Right cardiac atrium (tissue), 5 donors: ENCODE data around the gene SH3PXD2B. TPM values are rescaled to one million over a fixed set of nuclear protein-coding genes. Genes with fewer than 3 reads are reported as not detected.

Experiments
- ATAC-seq, 2 donors: fragments of 200-7000 bp; cut with Tn5 transposase; one replicate each; pipeline versions ENCODE4 v1.8.0 to v1.9.1; 2020; ENCODE audit warnings: moderate library complexity in 2 of 2, mild to moderate bottlenecking in 1 of 2
- DNase-seq, 3 donors: peaks; one replicate each; pipeline ENCODE4 v3.0.0-alpha.2; 2020
- H3K27ac ChIP-seq: one replicate; pipeline ENCODE4 v1.5.1; 2013; ENCODE audit warnings: mild to moderate bottlenecking, low read length, control low read depth, moderate library complexity
- H3K27me3 ChIP-seq: one replicate; pipeline ENCODE4 v1.6.1; 2013; ENCODE audit not compliant: control insufficient read depth, insufficient read depth
- H3K4me1 ChIP-seq: one replicate; pipeline ENCODE4 v1.6.1; 2013; ENCODE audit warnings: low read length; ENCODE audit not compliant: control insufficient read depth, insufficient read depth
- H3K4me3 ChIP-seq: one replicate; pipeline ENCODE4 v1.5.1; 2013; ENCODE audit warnings: low read length, control low read depth
- H3K9me3 ChIP-seq: one replicate; pipeline ENCODE4 v1.6.1; 2013; ENCODE audit warnings: low read length; ENCODE audit not compliant: control insufficient read depth
- WGBS: extraction: QIAGEN DNeasy Blood & Tissue Kit; methylation state at CpG from one replicate; pipeline ENCODE4 v1.1.7; 2013; 5-methylcytosine and 5-hydroxymethylcytosine counted together
- intact Hi-C, 4 donors: fragments of 100-400 bp; cut with DNase I; formaldehyde crosslinking; loops; one replicate each; pipeline versions ENCODE4 v1.11.0 to v1.14.0; 2022 to 2023
- polyA plus RNA-seq: library from polyadenylated mRNA; stranded (reverse); fragments of 200-250 nt; gene quantifications from one replicate; pipeline ENCODE4 v1.2.3, GENCODE V29; 2013
- total RNA-seq, 4 donors: library from RNA; stranded (reverse); fragmentation: NEBNext Ultra II Directional; extraction: Animal tissue kit (Norgen Biotek cat#: 25700); gene quantifications; one replicate each; pipeline ENCODE4 v1.2.1, GENCODE V29; 2021
- donor health status: healthy with polysubstance abuse.
- donor health status: DM: no; HTN: yes; CAD: no.
- donor health status: DM: no; HTN: no; CAD: no.
- donor health status: DM: no; HTN: yes; CAD: no; lungs with severe emphysema.
- donor health status: DM: yes; HTN: yes; CAD: no.

Gene SH3PXD2B
- total and polyA plus RNA-seq, 5 donors, result 2.2 to 18.0 (median 8.4) TPM

- intact Hi-C loops, result no loop called here
- 75% methylated on average over 12 of the region's 12 CpGs for WGBS
- H3K4me1 ChIP-seq, result peaks cover 7% of the 10 kb centered on the region
These were observed 28.9 kb downstream of the SH3PXD2B start for GRCh38 chr5:172425402-172425801.

GRCh38 chr5:172424808-172425207, 29.5 kb downstream of the SH3PXD2B start:
- peaks cover 5% of the 10 kb centered on the region for H3K4me1 ChIP-seq
- no peak overlapping the region for H3K4me3 ChIP-seq
- DNase-seq (no peak), ATAC-seq (no peak)
- WGBS, result 92% methylated on average over 6 of the region's 6 CpGs
- H3K27me3 ChIP-seq, result no peaks in the 10 kb centered on the region
- intact Hi-C loops, result no loop called here
- H3K27ac ChIP-seq, result no peak overlapping the region
- no peaks in the 10 kb centered on the region for H3K9me3 ChIP-seq

More at GRCh38 chr5:172425402-172425801, 28.9 kb downstream of the SH3PXD2B start:
- Histone ChIP-seq H3K9me3 (no peaks in the 10 kb centered on the region), H3K27me3 (no peaks in the 10 kb centered on the region), H3K4me3 (no peak overlapping the region), H3K27ac (no peak overlapping the region)
- no peak for DNase-seq
- ATAC-seq, result no peak

- intact Hi-C loops, result no loop called here
- no peak overlapping the region for H3K27ac ChIP-seq
These were observed 30.2 kb downstream of the SH3PXD2B start for GRCh38 chr5:172424111-172424490.

GRCh38 chr5:172423379-172424110, 30.8 kb downstream of the SH3PXD2B start:
- Histone ChIP-seq H3K4me3 (no peak overlapping the region), H3K9me3 (no peaks in the 10 kb centered on the region), H3K4me1 (peaks cover 6% of the 10 kb centered on the region), H3K27me3 (no peaks in the 10 kb centered on the region), H3K27ac (no peak overlapping the region)
- DNase-seq (peak in 1 of 3 donors; percentile 50), ATAC-seq (no peak)
- WGBS, result 97% methylated on average over 20 of the region's 20 CpGs
- intact Hi-C loops, result no loop called here

More at GRCh38 chr5:172424111-172424490, 30.2 kb downstream of the SH3PXD2B start:
- H3K27me3 ChIP-seq, result no peaks in the 10 kb centered on the region
- no peak for ATAC-seq
- H3K9me3 ChIP-seq, result no peaks in the 10 kb centered on the region
- no peak for DNase-seq
- H3K4me3 ChIP-seq, result no peak overlapping the region
- WGBS, result 91% methylated on average over 3 of the region's 3 CpGs
- H3K4me1 ChIP-seq, result peaks cover 6% of the 10 kb centered on the region

GRCh38 chr5:172422255-172422654, 32.1 kb downstream of the SH3PXD2B start:
- intact Hi-C loops, result no loop called here
- no peak overlapping the region for H3K27ac ChIP-seq
- DNase-seq (peak in 1 of 3 donors; percentile 46), ATAC-seq (no peak)
- 94% methylated on average over 10 of the region's 10 CpGs for WGBS
- H3K27me3 ChIP-seq, result no peaks in the 10 kb centered on the region
- no peak overlapping the region for H3K4me3 ChIP-seq
- no peaks in the 10 kb centered on the region for H3K9me3 ChIP-seq
- H3K4me1 ChIP-seq, result peaks cover 13% of the 10 kb centered on the region

- no peak for ATAC-seq
- 71% methylated on average over 7 of the region's 7 CpGs for WGBS
- peaks cover 12% of the 10 kb centered on the region for H3K4me1 ChIP-seq
These were observed 33.3 kb downstream of the SH3PXD2B start for GRCh38 chr5:172421020-172421419.

GRCh38 chr5:172420235-172420939, 33.9 kb downstream of the SH3PXD2B start:
- Histone ChIP-seq H3K27me3 (no peaks in the 10 kb centered on the region), H3K9me3 (no peaks in the 10 kb centered on the region), H3K4me3 (no peak overlapping the region), H3K4me1 (peaks cover 12% of the 10 kb centered on the region), H3K27ac (peak overlapping the region; percentile 88)
- DNase-seq, result peak; percentile 66 to 85 (median 68)
- intact Hi-C loops, result no loop called here
- 52% methylated on average over 10 of the region's 10 CpGs for WGBS
- ATAC-seq, result peak; percentile 48 to 52

More at GRCh38 chr5:172421020-172421419, 33.3 kb downstream of the SH3PXD2B start:
- H3K27me3 ChIP-seq, result no peaks in the 10 kb centered on the region
- no peak for DNase-seq
- intact Hi-C loops, result no loop called here
- peak overlapping the region; percentile 66 for H3K27ac ChIP-seq
- H3K4me3 ChIP-seq, result no peak overlapping the region
- H3K9me3 ChIP-seq, result no peaks in the 10 kb centered on the region

- H3K9me3 ChIP-seq, result no peaks in the 10 kb centered on the region
- ATAC-seq (no peak), DNase-seq (peak in 2 of 3 donors; percentile 63 to 75)
- peaks cover 12% of the 10 kb centered on the region for H3K4me1 ChIP-seq
- H3K4me3 ChIP-seq, result no peak overlapping the region
- WGBS, result 62% methylated on average over 20 of the region's 20 CpGs
- intact Hi-C loops, result no loop called here
- peak overlapping the region; percentile 24 for H3K27ac ChIP-seq
- no peaks in the 10 kb centered on the region for H3K27me3 ChIP-seq
These were observed 35.2 kb downstream of the SH3PXD2B start for GRCh38 chr5:172418862-172419814.

- peak overlapping the region; percentile 42 for H3K27ac ChIP-seq
- intact Hi-C loops, result no loop called here
- H3K9me3 ChIP-seq, result no peaks in the 10 kb centered on the region
- DNase-seq (peak; percentile 94 to 96 (median 95)), ATAC-seq (peak; percentile 94 to 96)
- WGBS, result 31% methylated on average over 10 of the region's 10 CpGs
- peaks cover 12% of the 10 kb centered on the region for H3K4me1 ChIP-seq
- H3K27me3 ChIP-seq, result no peaks in the 10 kb centered on the region
- H3K4me3 ChIP-seq, result no peak overlapping the region
These were observed 36.2 kb downstream of the SH3PXD2B start for GRCh38 chr5:172417983-172418630.

- H3K4me1 ChIP-seq, result peaks cover 12% of the 10 kb centered on the region
- DNase-seq (no peak), ATAC-seq (no peak)
- WGBS, result 73% methylated on average over 4 of the region's 4 CpGs
- no peak overlapping the region for H3K27ac ChIP-seq
- H3K27me3 ChIP-seq, result no peaks in the 10 kb centered on the region
- no peaks in the 10 kb centered on the region for H3K9me3 ChIP-seq
- intact Hi-C loops, result no loop called here
- no peak overlapping the region for H3K4me3 ChIP-seq
These were observed 37.0 kb downstream of the SH3PXD2B start for GRCh38 chr5:172417130-172417841.
